GM12878 (cell line): ENCODE results near the gene TNFRSF1A. TPM values are rescaled to one million over a fixed set of nuclear protein-coding genes. Genes with fewer than 3 reads are reported as not detected.

ENCODE experiments used
- ATAC-seq: fragments of 200-7000 bp; cut with Tn5 transposase; 3 replicates; pipeline ENCODE4 v1.9.1; 2020; ENCODE audit warnings: mild to moderate bottlenecking, moderate library complexity
- BruUV-seq: library from RNA; stranded (reverse); fragments of 400-500 nt; replicated peaks from 2 replicates; lab custom pipeline; 2021; lab: Mats Ljungman, UMichigan
- CTCF ChIA-PET: fragments of 300-600 bp; sonication (Branson Sonifier 250); formaldehyde crosslinking; extraction: SDS; loops from one replicate; lab custom pipeline; 2021; ENCODE audit warnings: inconsistent platforms; lab: Yijun Ruan, JAX
- POLR2A ChIA-PET: fragments of 350-600 bp; formaldehyde crosslinking; extraction: SDS; loops from one replicate; lab custom pipeline; 2021; ENCODE audit warnings: inconsistent platforms; lab: Charles Lee
- RAD21 ChIA-PET: fragments of 300-600 bp; sonication (Branson Sonifier 250); formaldehyde crosslinking; loops from one replicate; lab custom pipeline; 2023; ENCODE audit warnings: antibody characterized with exemption; ENCODE audit not compliant: unreplicated experiment; lab: Charles Lee
- SMC1A ChIA-PET: fragments of 300-600 bp; sonication (Branson Sonifier 250); formaldehyde crosslinking; loops from one replicate; lab custom pipeline; 2023; ENCODE audit not compliant: unreplicated experiment, uncharacterized antibody; lab: Charles Lee
- DNase-seq: peaks from one replicate; pipeline ENCODE4 v3.0.0-alpha.2; 2011; ENCODE audit warnings: low read depth, low spot score
- FAIRE-seq: peaks from 3 replicates; lab custom pipeline; 2011; peaks lifted over from hg19 to GRCh38; lab: Jason Lieb, UNC
- H2AFZ ChIP-seq: 2 replicates; pipeline ENCODE4 v1.6.0; 2011; ENCODE audit warnings: low read depth, low read length, control low read depth; ENCODE audit not compliant: control insufficient read depth
- H3K27ac ChIP-seq: 2 replicates; pipeline ENCODE4 v1.5.1; 2011; ENCODE audit warnings: control low read depth; ENCODE audit not compliant: control insufficient read depth, insufficient read depth
- H3K27me3 ChIP-seq, 2 experiments: replicated peaks in 1 of 2; 2 replicates each; pipeline versions ENCODE4 v1.6.0 to v1.6.1; 2011; ENCODE audit warnings: low read length in 1 of 2; ENCODE audit not compliant: control insufficient read depth in 2 of 2, insufficient read depth in 2 of 2
- H3K36me3 ChIP-seq, 2 experiments: 2 replicates each; pipeline ENCODE4 v1.5.1; 2011; ENCODE audit warnings: low read length in 1 of 2; ENCODE audit not compliant: control insufficient read depth in 2 of 2, insufficient read depth in 2 of 2
- H3K4me1 ChIP-seq: 2 replicates; pipeline ENCODE4 v1.6.1; 2011; ENCODE audit warnings: mild to moderate bottlenecking, low read length, moderate library complexity, mixed read lengths; ENCODE audit not compliant: control insufficient read depth, insufficient read depth
- H3K4me2 ChIP-seq: 2 replicates; pipeline ENCODE4 v1.6.0; 2011; ENCODE audit warnings: control low read depth; ENCODE audit not compliant: control insufficient read depth, insufficient read depth
- H3K4me3 ChIP-seq: fragments of 200-600 bp; sonication (generic); 2 replicates; pipeline ENCODE4 v1.5.1; 2016
- H3K79me2 ChIP-seq: 2 replicates; pipeline ENCODE4 v1.6.0; 2011; ENCODE audit warnings: low read length; ENCODE audit not compliant: control insufficient read depth, insufficient read depth
- H3K9ac ChIP-seq: 2 replicates; pipeline ENCODE4 v1.8.0; 2011; ENCODE audit warnings: low read length, control low read depth, mixed read lengths; ENCODE audit not compliant: control insufficient read depth, insufficient read depth
- H3K9me3 ChIP-seq: replicated peaks from 3 replicates; pipeline ENCODE4 v1.5.1; 2011; ENCODE audit warnings: mild to moderate bottlenecking, low read length; ENCODE audit not compliant: control insufficient read depth, insufficient read depth
- H4K20me1 ChIP-seq: 2 replicates; pipeline ENCODE4 v1.6.0; 2011; ENCODE audit not compliant: control insufficient read depth, insufficient read depth
- CBFB ChIP-seq: IDR thresholded peaks from 2 replicates; pipeline ENCODE4 v1.6.1; 2016; ENCODE audit warnings: antibody characterized with exemption, low read depth
- FOS ChIP-seq: IDR thresholded peaks from 3 replicates; pipeline ENCODE4 v1.6.1; 2011; ENCODE audit warnings: borderline replicate concordance; ENCODE audit not compliant: insufficient read length; ENCODE audit errors: extremely low read depth
- MLLT1 ChIP-seq: fragments of 450-650 bp; IDR thresholded peaks from 2 replicates; pipeline ENCODE4 v1.6.1; 2016; ENCODE audit warnings: mild to moderate bottlenecking
- ZNF24 ChIP-seq: fragments of 450-650 bp; IDR thresholded peaks from 2 replicates; pipeline ENCODE4 v1.6.1; 2017; ENCODE audit warnings: antibody characterized with exemption, mild to moderate bottlenecking
- WGBS: methylation state at CpG from one replicate; pipeline ENCODE4 v1.1.6; 2016; ENCODE audit warnings: low lambda C conversion rate; ENCODE audit not compliant: insufficient replicate concordance, insufficient coverage; ENCODE audit errors: missing lambda C conversion rate; 5-methylcytosine and 5-hydroxymethylcytosine counted together
- in situ Hi-C: fragments of 300-500 bp; cut with MboI; formaldehyde crosslinking; loops from 9 replicates; pipeline ENCODE4 v1.14.3; 2018; ENCODE audit warnings: mixed read lengths
- intact Hi-C: fragments of 100-400 bp; cut with micrococcal nuclease; formaldehyde crosslinking; loops from one replicate; pipeline ENCODE4 v1.14.2; 2022; ENCODE audit not compliant: unreplicated experiment
- polyA plus RNA-seq, 11 experiments: library from polyadenylated mRNA; depleted of rRNA in 4 of 11; unstranded in 6 of 11; stranded (reverse) in 5 of 11; fragments of >200 nt; fragmentation: Nextera tagmentation in 4 of 11; fragmentation: Illumina TruSeq in 1 of 11; extraction: Ambion mirVana in 4 of 11; extraction: Trizol in 1 of 11; gene quantifications; 1 replicate in 1 of 11; 2 replicates in 10 of 11; pipeline versions ENCODE4 v1.2.1 to v1.2.3, GENCODE V29; 2011 to 2016; ENCODE audit warnings: inconsistent platforms in 2 of 11, missing spikeins in 2 of 11, low read depth in 1 of 11
- total RNA-seq, 4 experiments: library from RNA; depleted of rRNA in 3 of 4; stranded (reverse); fragments of >200 nt in 3 of 4; fragmentation: Illumina TruSeq in 1 of 4; extraction: Trizol in 1 of 4; gene quantifications; 2 replicates each; pipeline versions ENCODE4 v1.2.1 to v1.2.3, GENCODE V29; 2013 to 2021

TNFRSF1A gene
- total and polyA plus RNA-seq, 10 of the 15 experiments (the other 5 are each of a cell fraction or from before 2014, with no cell fraction given), result 0.24 to 16.5 (median 13.0) TPM

GRCh38 chr12:6288235-6288634, 53.6 kb downstream of the TNFRSF1A start:
- in situ Hi-C loops, result loop anchor here (5.0 kb wide), 2 partner anchors 226 to 301 kb away; no protein-coding TSS in a partner anchor
- no peak for ATAC-seq

More at GRCh38 chr12:6288235-6288634, 53.6 kb downstream of the TNFRSF1A start:
- 35% methylated on average over 2 of the region's 5 CpGs for WGBS
- ChIA-PET SMC1A (interaction anchor here (3.0 kb wide), 1 partner anchor 177 kb away, joined by 13 read pairs; no protein-coding TSS in a partner anchor), POLR2A (no interaction called here), CTCF (interaction anchor here (0.6 to 8.0 kb wide), 7 partner anchors 10 to 298 kb away, joined by 3 to 147 read pairs (median 16); partner anchors contain the start of gene CD9), RAD21 (interaction anchor here (1.1 to 1.4 kb wide), 3 partner anchors 9 to 93 kb away, joined by 3 to 8 read pairs (median 3); no protein-coding TSS in a partner anchor)
- Histone ChIP-seq H3K9me3 (no peaks in the 10 kb centered on the region), H3K4me2 (no peak overlapping the region), H3K27ac (no peak overlapping the region), H3K36me3 (no peaks in the 10 kb centered on the region), H3K4me1 (no peaks in the 10 kb centered on the region), H3K79me2 (no peaks in the 10 kb centered on the region), H4K20me1 (no peaks in the 10 kb centered on the region), H2AFZ (no peak overlapping the region), H3K4me3 (no peak overlapping the region), H3K27me3 (no peaks in the 10 kb centered on the region; a peak in 1 of 4 replicates), H3K9ac (no peak overlapping the region)
- no peak for DNase-seq
- TF ChIP-seq CBFB (no peak), FOS (no peak), ZNF24 (no peak), MLLT1 (no peak)
- no TSS peak for BruUV-seq
- no peak for FAIRE-seq
- intact Hi-C loops, result no loop called here
